Measurements from ENCODE around the gene TMEM11.
"Not testable (repeated sequence)": the region's sequence is repeated elsewhere in the genome, so short reads cannot be mapped to it uniquely, and the experiment has no call there.

The TMEM11 gene

GRCh38 chr17:21242026-21242697 lies 28.2 kb upstream of the TMEM11 start:
- no peak for DNase-seq

GRCh38 chr17:21241564-21241963 lies 27.6 kb upstream of the TMEM11 start:
- DNase-seq, result no peak

- no peak for DNase-seq
Measured at GRCh38 chr17:21240369-21241055, 26.6 kb upstream of the TMEM11 start.

DNA sequence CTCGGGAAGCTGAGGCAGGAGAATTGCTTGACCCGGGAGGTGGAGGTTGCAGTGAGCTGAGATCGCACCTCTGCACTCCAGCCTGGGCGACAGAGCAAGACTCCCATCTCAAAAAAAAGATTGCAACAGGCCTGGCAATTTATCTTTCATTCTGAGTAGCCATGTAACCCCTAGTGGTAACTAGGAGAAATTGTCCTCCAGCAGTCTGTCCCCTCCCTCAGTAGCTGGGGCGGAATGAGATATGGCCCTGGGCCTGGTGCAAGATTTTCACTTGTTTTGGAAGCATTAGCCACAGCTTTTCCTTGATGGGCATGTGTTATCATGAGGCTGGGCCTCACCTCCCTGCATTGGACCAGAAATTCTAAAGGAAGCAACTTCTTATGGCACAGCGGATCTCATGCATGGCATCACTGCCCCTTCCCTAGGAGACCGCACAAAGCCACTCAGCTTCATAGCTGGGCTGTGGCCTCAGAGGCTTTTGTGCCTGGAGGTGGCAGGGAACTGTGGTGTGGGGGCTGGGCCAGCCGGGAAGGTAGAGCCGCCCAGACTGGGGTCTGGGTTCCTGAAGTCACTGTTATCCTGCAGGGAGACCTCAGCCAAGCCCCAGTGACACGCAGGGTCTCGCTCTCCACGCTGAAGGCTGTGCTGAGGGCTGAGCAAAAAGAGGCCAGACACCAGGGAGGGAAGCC lies 25.9 kb upstream of the TMEM11 start:
- no peak for DNase-seq

- DNase-seq, result no peak
Measured at GRCh38 chr17:21235921-21236320, 22.0 kb upstream of the TMEM11 start.

GRCh38 chr17:21233581-21234347 lies 19.8 kb upstream of the TMEM11 start:
- DNase-seq, result no peak

- DNase-seq, result no peak
Measured at GRCh38 chr17:21232033-21232749, 18.2 kb upstream of the TMEM11 start.

DNA sequence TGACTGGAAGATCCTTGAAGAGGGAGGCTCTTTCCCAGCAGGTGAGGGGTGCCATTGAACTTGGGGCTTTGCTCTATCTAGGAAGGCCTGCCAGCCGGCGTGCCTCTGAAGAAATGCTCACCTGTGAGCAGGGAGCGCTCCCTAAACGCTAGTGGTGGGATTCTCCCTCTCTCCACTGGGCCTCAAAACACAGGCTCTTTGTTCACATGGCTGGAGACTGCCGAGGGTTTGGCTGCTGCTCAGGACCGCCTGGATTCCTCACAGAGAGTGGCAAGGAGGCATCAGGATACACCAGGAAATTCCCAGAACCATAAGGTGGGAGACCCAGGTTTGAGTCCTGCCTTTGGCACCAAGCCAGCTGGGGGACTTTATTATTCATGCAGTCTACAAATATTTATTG lies 17.6 kb upstream of the TMEM11 start:
- DNase-seq, result no peak

GRCh38 chr17:21228845-21229244 lies 14.9 kb upstream of the TMEM11 start:
- DNase-seq, result no peak

GRCh38 chr17:21228111-21228510 lies 14.2 kb upstream of the TMEM11 start:
- DNase-seq, result no peak

DNA sequence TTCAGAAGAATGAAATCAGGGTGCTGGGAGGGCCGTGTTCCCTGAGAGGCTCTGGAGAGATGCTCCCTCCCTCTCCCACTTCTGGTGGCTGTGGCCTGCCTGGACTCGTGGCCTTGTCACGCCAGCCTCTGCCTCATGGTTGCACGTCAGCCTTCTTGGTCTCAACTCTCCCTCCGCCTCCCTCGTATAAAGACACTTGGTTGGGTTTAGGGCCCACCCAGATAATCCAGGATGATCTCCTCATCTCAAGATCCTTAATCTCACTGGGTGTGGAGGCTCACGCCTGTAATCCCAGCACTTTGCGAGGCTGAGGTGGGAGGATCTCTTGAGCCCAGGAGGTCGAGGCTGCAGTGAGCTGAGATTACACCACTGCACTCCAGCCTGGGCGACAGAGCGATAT lies 13.3 kb upstream of the TMEM11 start:
- not testable (repeated sequence) for DNase-seq

DNA sequence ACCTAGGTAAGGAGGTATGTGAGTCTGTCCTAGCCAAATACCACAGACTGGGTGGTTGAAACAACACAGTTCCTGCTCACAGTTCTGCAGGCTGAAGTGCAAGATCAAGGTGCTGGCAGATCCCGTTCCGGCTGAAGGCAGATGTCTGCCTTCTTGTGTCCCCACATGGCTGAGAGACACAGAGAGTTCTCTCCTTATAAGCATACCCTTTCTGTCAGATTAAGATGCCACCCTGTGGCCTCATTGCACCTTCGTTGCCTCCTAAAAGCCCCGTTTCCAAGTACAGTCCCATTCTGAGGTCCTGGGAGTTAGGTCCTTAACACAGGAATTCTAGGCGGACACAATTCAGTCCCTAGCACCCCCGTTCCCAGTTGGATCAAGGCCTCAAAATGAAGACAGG lies 9.1 kb upstream of the TMEM11 start:
- DNase-seq, result no peak

GRCh38 chr17:21218831-21219380 lies 4.9 kb upstream of the TMEM11 start:
- DNase-seq, result no peak

- no peak for DNase-seq
Measured at GRCh38 chr17:21218101-21218500, 4.1 kb upstream of the TMEM11 start.

- no peak for DNase-seq
Measured at GRCh38 chr17:21217346-21217745, 3.4 kb upstream of the TMEM11 start.

DNA sequence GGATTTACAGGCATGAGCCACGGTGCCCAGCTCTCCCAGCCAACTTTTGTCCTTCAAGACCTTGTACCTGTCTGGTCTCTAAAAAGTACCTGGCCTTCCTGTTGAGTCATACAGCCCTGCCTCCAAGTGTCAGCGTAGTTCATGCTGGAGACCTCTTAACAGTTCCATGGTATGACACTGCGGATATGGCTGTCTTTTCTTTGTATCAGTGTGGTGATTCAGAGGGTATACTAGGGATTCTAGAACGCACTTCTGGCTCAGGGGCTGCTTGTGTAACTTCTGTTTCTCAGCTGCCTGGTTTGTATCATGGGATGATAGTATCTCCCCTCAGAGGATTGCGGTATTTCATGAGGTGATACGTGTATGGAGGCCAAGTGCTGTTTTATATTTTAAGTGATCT lies 2.0 kb upstream of the TMEM11 start:
- no peak for DNase-seq

DNA sequence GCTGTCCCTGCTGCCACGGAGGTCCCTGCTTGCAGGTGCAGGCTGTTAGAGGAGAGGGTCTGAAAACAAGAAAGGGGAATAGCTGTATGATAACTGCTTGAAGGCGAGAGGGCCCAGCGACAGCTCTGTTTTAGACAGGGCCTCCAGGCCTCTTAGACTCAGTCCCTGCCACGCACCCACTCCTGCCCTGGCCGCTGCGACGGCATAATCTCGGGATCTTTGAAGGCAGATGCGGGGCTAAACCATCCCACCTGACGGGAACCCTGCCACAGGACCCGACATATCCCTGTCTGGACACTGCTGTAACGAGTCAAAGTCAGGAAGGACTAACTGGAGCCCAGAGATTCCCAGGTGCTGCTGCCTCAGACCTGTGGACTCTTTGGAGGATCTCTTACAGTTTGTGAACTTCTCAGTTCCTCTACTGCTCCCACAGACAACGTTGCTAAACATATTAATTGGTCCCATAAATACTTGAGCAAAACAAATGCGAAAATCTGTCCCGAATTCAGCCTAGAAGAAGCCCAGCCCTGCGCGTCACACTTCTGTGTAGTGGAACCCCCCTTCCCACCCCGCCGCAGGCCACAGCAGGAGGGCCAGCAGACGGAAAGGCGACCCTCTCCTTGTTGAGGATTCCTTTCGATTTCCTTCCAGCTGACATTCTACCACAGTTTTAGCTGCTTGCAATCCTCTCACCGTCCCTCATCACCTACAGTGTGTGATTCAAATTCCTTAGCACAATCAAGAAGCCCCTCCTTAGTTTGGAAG lies 998 bp upstream of the TMEM11 start:
- DNase-seq, result no peak

DNA sequence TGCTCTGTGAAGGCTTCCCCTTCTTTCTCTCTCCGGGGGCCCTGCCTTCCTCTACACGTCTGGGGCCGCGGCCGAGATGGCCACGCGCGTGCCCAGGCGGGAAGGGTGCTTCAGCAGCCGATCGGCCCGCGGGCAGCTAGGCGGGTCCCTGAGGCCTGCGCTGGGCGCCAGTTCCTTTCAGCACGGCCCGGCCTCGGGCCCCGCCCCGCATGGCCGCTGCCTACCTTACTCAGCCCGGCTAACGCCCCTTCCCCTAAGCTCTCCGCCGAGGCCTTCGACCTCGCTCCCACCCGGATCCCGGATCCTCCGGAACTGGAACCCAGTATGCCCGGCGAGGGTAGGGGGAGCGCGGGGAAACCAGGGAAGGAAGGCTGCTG lies 335 bp downstream of the TMEM11 start:
- no peak for DNase-seq

DNA sequence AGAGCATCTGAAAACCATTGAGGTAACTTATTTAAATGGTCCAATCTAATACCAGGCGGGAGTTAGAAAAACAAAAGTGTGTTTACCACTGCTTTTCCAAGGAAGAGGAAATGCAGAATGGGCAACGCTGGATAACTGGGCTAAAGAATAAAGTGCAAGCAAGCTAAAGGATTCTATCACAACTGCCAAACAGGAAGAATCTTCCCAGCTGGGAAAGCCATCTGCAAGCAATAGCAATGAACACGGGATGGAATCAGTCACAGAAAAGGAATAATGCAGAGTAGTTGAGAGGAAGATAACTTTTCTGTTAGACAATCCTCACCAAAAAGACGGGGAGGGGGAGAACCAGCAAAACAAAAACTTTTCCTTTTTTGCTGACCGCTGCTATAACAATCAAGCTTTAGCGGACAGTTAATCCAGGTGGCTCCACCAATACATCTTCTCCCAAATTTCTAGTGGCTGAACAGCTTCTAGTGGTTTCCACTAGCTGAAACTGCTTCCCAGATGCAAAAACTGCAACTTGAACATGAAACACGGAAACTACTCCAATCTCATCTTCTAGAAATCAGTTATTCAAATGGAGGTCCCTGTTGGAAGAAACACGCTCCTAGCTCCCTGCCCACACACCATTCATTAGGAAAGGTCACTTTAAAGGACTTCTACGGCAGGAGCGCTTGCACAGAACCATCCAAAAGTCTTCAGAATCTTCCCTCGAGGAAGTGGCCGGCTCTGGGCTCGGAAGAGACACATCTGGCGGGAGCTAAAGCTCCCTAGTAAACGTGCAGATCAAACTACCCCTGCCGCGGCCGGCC lies 929 bp downstream of the TMEM11 start:
- no peak for DNase-seq

DNA sequence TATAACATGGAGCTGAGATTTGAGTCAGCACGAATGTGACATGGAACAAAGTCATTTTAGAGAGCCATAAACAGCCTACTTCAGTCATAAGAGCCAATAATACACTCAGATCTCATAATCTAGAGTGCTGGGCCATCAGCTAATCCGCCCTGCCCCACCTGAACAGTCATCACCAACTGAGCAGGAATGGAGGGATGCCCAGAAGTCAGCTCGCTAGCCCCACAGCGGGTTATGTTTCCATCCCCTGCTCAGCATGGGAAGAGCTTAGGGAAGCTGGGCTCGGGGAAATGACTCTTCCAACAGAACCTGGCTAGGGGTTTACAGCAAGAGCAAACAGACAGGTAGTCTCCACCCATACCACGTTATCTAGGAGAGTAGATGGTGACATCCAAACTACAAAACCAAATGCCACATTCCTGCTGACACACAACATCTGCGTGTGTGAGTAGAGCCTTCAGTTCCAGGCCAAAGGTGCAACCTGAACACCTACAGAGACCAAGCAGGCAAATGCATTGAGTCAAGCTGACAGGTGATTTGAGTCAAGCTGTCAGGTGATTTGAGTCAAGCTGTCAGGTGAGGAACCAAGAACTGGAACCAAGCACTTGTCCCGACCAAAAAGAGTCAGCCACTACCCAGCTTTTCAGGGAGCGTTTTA lies 2.0 kb downstream of the TMEM11 start:
- no peak for DNase-seq

Measured in right forelimb (tissue), 1 donor.